ENCODE data around the gene ALKBH5. TPM values are rescaled to one million over a fixed set of nuclear protein-coding genes. Genes with fewer than 3 reads are reported as not detected.

Gene ALKBH5
- polyA plus RNA-seq, 1 of the 3 experiments (the other 2 are of a cell fraction): 41.0 TPM

GRCh38 chr17:18224387-18225120 is 40.9 kb downstream of the ALKBH5 start (continued):
- TF ChIP-seq RXRA (IDR thresholded peaks at IDR 0.05; ENCODE audit: borderline replicate concordance, low read depth) (no peak), TCF12 (IDR thresholded peaks at IDR 0.05) (no peak), FOSL2 (IDR thresholded peaks at IDR 0.05; ENCODE audit: borderline replicate concordance, low read depth) (no peak)

GRCh38 chr17:18225121-18225641 is 41.6 kb downstream of the ALKBH5 start, which contains the start of gene LLGL1:
LLGL1 (plus strand) TSS chr17:18225635; CDS start chr17:18225683, 48 bp downstream.
- peak; percentile 22; the same call in 1 of the 2 replicates for TF ChIP-seq ELF1 (IDR thresholded peaks at IDR 0.05)
- no peak for TF ChIP-seq SIN3A (IDR thresholded peaks at IDR 0.05; ENCODE audit: borderline replicate concordance, low read depth, low read length)
- peak; percentile 66 for TF ChIP-seq NRF1 (IDR thresholded peaks at IDR 0.05; ENCODE audit: low read depth, low read length)
- no peak for TF ChIP-seq TAF1 (IDR thresholded peaks at IDR 0.05; ENCODE audit: borderline replicate concordance, low read depth, low read length)
- TF ChIP-seq FOSL2 (IDR thresholded peaks at IDR 0.05; ENCODE audit: borderline replicate concordance, low read depth): no peak
- no peak for TF ChIP-seq RAD21 (IDR thresholded peaks at IDR 0.05; ENCODE audit: low read length)
- peak; percentile 43 for TF ChIP-seq MXI1 (IDR thresholded peaks at IDR 0.05; ENCODE audit: low read depth, low read length)
- no peak for TF ChIP-seq GATA2 (CRISPR knock-in tag; IDR thresholded peaks at IDR 0.05)
- TF ChIP-seq NFIC (IDR thresholded peaks at IDR 0.05; ENCODE audit: borderline replicate concordance): no peak
- TF ChIP-seq CHD2 (IDR thresholded peaks at IDR 0.05; ENCODE audit: low read length, partially characterized antibody): peak; percentile 20
- TF ChIP-seq MAX (IDR thresholded peaks at IDR 0.05; ENCODE audit: low read depth): peak; percentile 41; the same call in 1 of the 2 replicates
- no peak for TF ChIP-seq RXRA (IDR thresholded peaks at IDR 0.05; ENCODE audit: borderline replicate concordance, low read depth)
- no peak for TF ChIP-seq RCOR1 (IDR thresholded peaks at IDR 0.05; ENCODE audit: low read length)
- TF ChIP-seq FOXM1 (IDR thresholded peaks at IDR 0.05; ENCODE audit: low read depth): no peak
- no peak for TF ChIP-seq USF2 (IDR thresholded peaks at IDR 0.05; ENCODE audit: borderline replicate concordance, low read depth, low read length)
- TF ChIP-seq PBX3 (IDR thresholded peaks at IDR 0.05): peak; percentile 92
- TF ChIP-seq ZBTB33 (IDR thresholded peaks at IDR 0.05; ENCODE audit: borderline replicate concordance, low read depth): no peak
- TF ChIP-seq GABPA (IDR thresholded peaks at IDR 0.05; ENCODE audit: low read depth): no peak
- TF ChIP-seq SMC3 (IDR thresholded peaks at IDR 0.05; ENCODE audit: low read depth, low read length): no peak
- no peak for TF ChIP-seq POLR2AphosphoS5 (IDR thresholded peaks at IDR 0.05; ENCODE audit: low read depth, low read length)
- TF ChIP-seq CTCF (IDR thresholded peaks at IDR 0.05): no peak
- no peak for TF ChIP-seq USF1 (IDR thresholded peaks at IDR 0.05; ENCODE audit: borderline replicate concordance, low read depth)
- TF ChIP-seq MEF2A (IDR thresholded peaks at IDR 0.05; ENCODE audit: borderline replicate concordance, low read depth): no peak
- Histone ChIP-seq H3K4me3 (ENCODE audit: low read depth in 2 of 2, low read length in 1 of 2) (peak within 1 kb of the TSS; percentile 90 to 98), H3K9ac (peak within 1 kb of the TSS; percentile 82), H3K27ac (ENCODE audit: low read depth in 2 of 2, low read length in 1 of 2) (peak within 1 kb of the TSS in 1 of 2 experiments; percentile 47; a peak in 1 of 4 replicates), H3K4me1 (ENCODE audit: control insufficient read depth in 1 of 2, insufficient read depth in 2 of 2, low read depth in 1 of 2, low read length in 1 of 2) (peaks cover 9 to 23% of the 10 kb centered on the region in 2 experiments; a peak in 2 of 4 replicates), H3K27me3 (ENCODE audit: insufficient read depth) (no peaks in the 10 kb centered on the region), H4K20me1 (ENCODE audit: insufficient read depth) (0 out of 2 replicates have a peak, but pooled peaks cover 17% of the 10 kb centered on the region), H3K4me2 (peak within 1 kb of the TSS; percentile 99), H3K9me2 (no peaks in the 10 kb centered on the region), H3F3A (replicated peaks; ENCODE audit: insufficient read depth) (no peaks in the 10 kb centered on the region), H2AFZ (ENCODE audit: low read depth) (peak within 1 kb of the TSS; percentile 90), H3K36me3 (replicated peaks in 1 of 2; ENCODE audit: control insufficient read depth in 1 of 2, insufficient read depth in 2 of 2, low read length in 1 of 2) (no peaks in the 10 kb centered on the region), H3K9me3 (no peaks in the 10 kb centered on the region), H3K79me2 (ENCODE audit: insufficient read depth) (peaks cover 40% of the 10 kb centered on the region)
- peak; percentile 100 for DNase-seq
- ChIA-PET CTCF (interaction anchor here (0.7 to 3.3 kb wide), 3 partner anchors 8 to 83 kb away, joined by 3 to 13 read pairs (median 6); no protein-coding TSS in a partner anchor), POLR2A (no interaction called here)
- WGBS (ENCODE audit: low lambda C conversion rate): 4% methylated on average over 4 of the region's 60 CpGs
